SU-DHL-6 (cell line): Measurements from ENCODE around the gene NPFFR1.

Experiments
- CTCF ChIP-seq: fragments of 200-600 bp; sonication (generic); IDR thresholded peaks from one replicate; pipeline ENCODE4 v1.5.1; 2017; ENCODE audit warnings: antibody characterized with exemption, mild to moderate bottlenecking, low read length, moderate library complexity; ENCODE audit not compliant: insufficient read depth, poor library complexity, severe bottlenecking
- EZH2phosphoT487 ChIP-seq: fragments of 200-600 bp; sonication (generic), shearing (Covaris generic); conservative IDR thresholded peaks from 2 replicates; pipeline ENCODE4 v1.6.1; 2018; ENCODE audit warnings: mild to moderate bottlenecking, antibody characterized with exemption, low read length, moderate library complexity, mixed read lengths

GRCh38 chr10:70270952-70271351, 12.9 kb downstream of the NPFFR1 start:
- TF ChIP-seq CTCF (no peak), EZH2phosphoT487 (no peak)
